WERI-Rb-1 (cell line): ENCODE measurements around the gene POGZ.

ENCODE experiments used
- DNase-seq: peaks from one replicate; pipeline ENCODE4 v3.0.0-alpha.2; 2020
- H3K27ac ChIP-seq: fragments of 250-450 bp; sonication (Bioruptor Pico); 2 replicates; pipeline ENCODE4 v1.5.1; 2020; ENCODE audit warnings: mild to moderate bottlenecking, moderate library complexity
- H3K27me3 ChIP-seq: fragments of 250-450 bp; sonication (Bioruptor Pico); 2 replicates; pipeline ENCODE4 v1.5.1; 2021; ENCODE audit warnings: mild to moderate bottlenecking, low read depth, moderate library complexity; ENCODE audit not compliant: insufficient read depth, severe bottlenecking
- H3K36me3 ChIP-seq: fragments of 250-450 bp; sonication (Bioruptor Pico); 2 replicates; pipeline ENCODE4 v1.5.1; 2020; ENCODE audit warnings: mild to moderate bottlenecking, moderate library complexity
- H3K4me3 ChIP-seq: 2 replicates; pipeline ENCODE4 v1.5.1; 2011; ENCODE audit warnings: low read depth, mild to moderate bottlenecking, control low read depth, low read length
- H3K9me3 ChIP-seq: fragments of 250-450 bp; sonication (Bioruptor Pico); 2 replicates; pipeline ENCODE4 v1.5.1; 2021; ENCODE audit warnings: mild to moderate bottlenecking, moderate library complexity; ENCODE audit not compliant: severe bottlenecking
- TF ChIP-seq, protein P1 (sequence below): IDR thresholded peaks from 2 replicates; pipeline ENCODE4 v1.5.1; 2011; ENCODE audit warnings: low read depth, mild to moderate bottlenecking, control low read depth, inconsistent platforms, low read length

Gene POGZ

DNA sequence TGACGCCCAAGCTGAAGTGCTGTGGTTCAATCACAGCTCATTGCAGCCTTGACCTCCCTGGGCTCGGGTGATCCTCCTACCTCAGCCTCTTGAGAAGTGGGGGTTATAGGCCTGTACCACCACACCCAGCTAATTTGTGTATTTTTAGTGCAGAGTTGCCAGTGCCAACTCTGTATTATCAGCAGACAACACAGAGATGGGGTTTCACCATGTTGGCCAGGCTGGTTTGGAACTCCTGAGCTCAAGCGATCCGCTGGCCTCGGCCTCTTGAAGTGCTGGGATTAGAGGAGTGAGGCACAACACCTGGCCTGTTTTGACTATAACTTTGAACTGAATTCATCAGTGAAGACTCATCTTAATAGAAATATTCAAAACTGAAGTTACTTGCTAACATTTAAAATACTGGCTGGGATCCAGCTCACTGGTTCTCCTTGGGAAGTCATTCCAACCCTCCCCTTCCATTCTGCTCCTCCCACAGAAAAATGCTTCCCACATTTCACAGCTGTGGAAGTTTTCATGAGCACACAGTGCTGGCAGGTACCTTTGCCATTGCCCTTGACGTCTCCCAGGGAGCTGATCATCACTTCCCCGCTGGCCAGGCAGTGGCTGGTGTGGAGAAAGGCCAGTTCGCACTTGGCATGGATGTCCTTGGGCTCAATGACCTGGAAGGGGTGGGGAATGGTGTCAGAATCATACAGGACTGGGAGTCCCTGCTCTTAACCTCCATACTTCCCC, 91.5 kb downstream of the POGZ start:
- no peak for DNase-seq
- H3K36me3 ChIP-seq, result no peaks in the 10 kb centered on the region
- H3K9me3 ChIP-seq, result peaks cover 16% of the 10 kb centered on the region
- no peaks in the 10 kb centered on the region for H3K27me3 ChIP-seq
- H3K27ac ChIP-seq, result no peak overlapping the region
- no peak overlapping the region for H3K4me3 ChIP-seq
- TF ChIP-seq, protein P1, sequence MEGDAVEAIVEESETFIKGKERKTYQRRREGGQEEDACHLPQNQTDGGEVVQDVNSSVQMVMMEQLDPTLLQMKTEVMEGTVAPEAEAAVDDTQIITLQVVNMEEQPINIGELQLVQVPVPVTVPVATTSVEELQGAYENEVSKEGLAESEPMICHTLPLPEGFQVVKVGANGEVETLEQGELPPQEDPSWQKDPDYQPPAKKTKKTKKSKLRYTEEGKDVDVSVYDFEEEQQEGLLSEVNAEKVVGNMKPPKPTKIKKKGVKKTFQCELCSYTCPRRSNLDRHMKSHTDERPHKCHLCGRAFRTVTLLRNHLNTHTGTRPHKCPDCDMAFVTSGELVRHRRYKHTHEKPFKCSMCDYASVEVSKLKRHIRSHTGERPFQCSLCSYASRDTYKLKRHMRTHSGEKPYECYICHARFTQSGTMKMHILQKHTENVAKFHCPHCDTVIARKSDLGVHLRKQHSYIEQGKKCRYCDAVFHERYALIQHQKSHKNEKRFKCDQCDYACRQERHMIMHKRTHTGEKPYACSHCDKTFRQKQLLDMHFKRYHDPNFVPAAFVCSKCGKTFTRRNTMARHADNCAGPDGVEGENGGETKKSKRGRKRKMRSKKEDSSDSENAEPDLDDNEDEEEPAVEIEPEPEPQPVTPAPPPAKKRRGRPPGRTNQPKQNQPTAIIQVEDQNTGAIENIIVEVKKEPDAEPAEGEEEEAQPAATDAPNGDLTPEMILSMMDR, result no peak

DNA sequence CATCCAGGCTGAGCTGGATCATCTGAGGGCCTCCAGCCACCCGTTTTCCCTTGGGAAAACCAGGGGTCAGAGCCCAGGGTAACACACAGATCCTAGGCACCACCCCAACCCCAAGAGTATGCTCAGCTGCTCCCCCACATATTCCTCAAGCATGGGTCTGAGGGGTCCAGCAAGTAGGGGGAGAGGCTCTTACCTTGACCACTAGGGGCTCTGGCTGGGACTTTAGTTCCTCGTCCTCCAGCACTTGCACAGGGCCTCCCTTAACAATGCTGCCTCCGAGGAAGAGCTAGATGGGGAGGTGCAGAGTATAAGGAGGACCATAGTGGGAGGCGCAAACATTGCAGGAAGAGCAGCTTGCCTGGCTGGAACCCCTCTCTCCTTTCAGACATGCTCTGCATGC, 94.3 kb downstream of the POGZ start:
- DNase-seq, result no peak
- H3K36me3 ChIP-seq, result no peaks in the 10 kb centered on the region
- TF ChIP-seq, protein P1, result peak; percentile 80
- H3K9me3 ChIP-seq, result peaks cover 31% of the 10 kb centered on the region
- H3K27ac ChIP-seq, result no peak overlapping the region
- no peaks in the 10 kb centered on the region for H3K27me3 ChIP-seq
- H3K4me3 ChIP-seq, result no peak overlapping the region

DNA sequence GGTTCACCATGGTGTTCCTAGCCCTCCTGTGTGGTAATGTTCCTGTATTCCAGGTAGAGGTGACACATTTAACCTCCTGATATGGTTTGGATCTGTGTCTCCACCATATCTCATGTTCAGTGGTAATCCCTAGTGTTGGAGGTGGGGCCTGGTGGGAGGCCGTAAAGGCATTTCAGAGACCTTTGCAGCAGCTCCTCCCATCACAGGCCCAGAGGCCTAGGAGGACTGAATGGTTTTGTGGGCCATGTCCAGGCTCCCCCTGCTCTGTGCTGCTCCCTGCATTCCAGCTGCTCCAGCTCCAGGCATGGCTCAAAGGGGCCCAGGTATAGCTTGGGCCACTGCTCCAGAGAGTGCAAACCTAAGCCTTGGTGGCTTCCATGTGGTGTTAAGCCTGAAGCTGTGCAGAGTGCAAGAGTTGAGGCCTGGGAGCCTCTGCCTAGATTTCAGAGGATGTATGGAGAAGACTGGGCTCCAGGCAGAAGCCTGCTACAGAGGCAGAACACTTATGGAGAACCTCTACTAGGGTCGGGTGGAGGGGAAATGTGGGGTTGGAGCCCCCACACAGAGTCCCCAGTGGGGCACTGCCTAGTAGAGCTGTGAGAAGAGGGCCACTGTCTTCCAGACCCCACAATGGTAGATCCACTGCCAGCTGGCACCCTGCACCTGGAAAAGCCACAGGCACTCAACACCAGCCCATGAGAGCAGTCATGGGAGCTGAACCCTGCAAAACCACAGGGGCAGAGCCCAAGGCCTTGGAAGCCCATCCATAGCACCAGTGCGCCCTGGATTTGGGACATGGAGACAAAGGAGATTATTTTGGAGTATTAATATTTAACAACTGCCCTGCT, 96.8 kb downstream of the POGZ start:
- Histone ChIP-seq H3K27ac (no peak overlapping the region), H3K4me3 (no peak overlapping the region), H3K36me3 (no peaks in the 10 kb centered on the region), H3K9me3 (peaks cover 31% of the 10 kb centered on the region), H3K27me3 (no peaks in the 10 kb centered on the region)
- TF ChIP-seq, protein P1, result no peak
- no peak for DNase-seq

DNA sequence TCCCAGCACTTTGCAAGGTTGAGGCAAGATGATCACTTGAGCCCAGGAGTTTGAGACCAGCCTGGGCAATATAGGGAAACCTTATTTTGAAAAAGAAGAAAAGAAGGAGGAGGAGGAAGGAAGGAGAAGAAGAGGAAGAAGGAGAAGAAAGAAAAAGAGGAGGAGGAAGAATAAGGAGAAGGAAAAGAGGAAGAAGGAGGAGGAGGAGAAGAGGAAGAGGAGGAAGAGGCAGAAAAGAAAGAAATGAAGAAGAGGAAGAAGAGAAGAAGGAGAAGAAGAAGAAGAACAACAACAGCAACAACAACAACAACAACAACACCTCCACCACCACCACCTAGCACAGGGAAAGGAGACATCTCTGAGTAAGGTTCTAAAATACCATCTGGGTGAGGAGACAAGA, 97.4 kb downstream of the POGZ start:
- TF ChIP-seq, protein P1, result no peak
- DNase-seq, result no peak

DNA sequence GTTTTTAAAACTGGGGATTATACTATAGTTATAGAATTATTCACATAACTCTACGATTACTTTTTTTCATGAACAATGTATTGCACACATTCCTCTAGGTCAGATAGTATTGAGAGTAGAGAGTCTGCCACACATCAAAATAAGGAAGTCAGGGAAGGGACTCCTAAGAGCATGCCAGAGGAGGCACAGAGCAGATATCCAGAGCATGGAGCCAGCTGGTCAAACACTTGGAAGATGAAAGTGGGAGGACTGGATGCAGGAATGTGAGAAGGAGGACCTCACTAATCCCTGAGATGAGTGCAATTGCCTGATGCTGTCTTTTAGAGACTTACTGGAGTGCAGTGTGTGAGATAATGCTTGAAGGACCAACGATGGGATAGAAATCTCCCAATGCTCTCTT, 102.6 kb downstream of the POGZ start:
- TF ChIP-seq, protein P1, result no peak
- H3K9me3 ChIP-seq, result peaks cover 14% of the 10 kb centered on the region
- no peak for DNase-seq
- no peak overlapping the region for H3K27ac ChIP-seq
- H3K36me3 ChIP-seq, result no peaks in the 10 kb centered on the region
- H3K4me3 ChIP-seq, result no peak overlapping the region
- H3K27me3 ChIP-seq, result no peaks in the 10 kb centered on the region

More for the DNA sequence above, 97.4 kb downstream of the POGZ start:
- no peaks in the 10 kb centered on the region for H3K36me3 ChIP-seq
- peaks cover 31% of the 10 kb centered on the region for H3K9me3 ChIP-seq
- H3K4me3 ChIP-seq, result no peak overlapping the region
- no peak overlapping the region for H3K27ac ChIP-seq
- H3K27me3 ChIP-seq, result no peaks in the 10 kb centered on the region
